ENCODE results near the gene CACNA2D4.

CACNA2D4 gene

DNA sequence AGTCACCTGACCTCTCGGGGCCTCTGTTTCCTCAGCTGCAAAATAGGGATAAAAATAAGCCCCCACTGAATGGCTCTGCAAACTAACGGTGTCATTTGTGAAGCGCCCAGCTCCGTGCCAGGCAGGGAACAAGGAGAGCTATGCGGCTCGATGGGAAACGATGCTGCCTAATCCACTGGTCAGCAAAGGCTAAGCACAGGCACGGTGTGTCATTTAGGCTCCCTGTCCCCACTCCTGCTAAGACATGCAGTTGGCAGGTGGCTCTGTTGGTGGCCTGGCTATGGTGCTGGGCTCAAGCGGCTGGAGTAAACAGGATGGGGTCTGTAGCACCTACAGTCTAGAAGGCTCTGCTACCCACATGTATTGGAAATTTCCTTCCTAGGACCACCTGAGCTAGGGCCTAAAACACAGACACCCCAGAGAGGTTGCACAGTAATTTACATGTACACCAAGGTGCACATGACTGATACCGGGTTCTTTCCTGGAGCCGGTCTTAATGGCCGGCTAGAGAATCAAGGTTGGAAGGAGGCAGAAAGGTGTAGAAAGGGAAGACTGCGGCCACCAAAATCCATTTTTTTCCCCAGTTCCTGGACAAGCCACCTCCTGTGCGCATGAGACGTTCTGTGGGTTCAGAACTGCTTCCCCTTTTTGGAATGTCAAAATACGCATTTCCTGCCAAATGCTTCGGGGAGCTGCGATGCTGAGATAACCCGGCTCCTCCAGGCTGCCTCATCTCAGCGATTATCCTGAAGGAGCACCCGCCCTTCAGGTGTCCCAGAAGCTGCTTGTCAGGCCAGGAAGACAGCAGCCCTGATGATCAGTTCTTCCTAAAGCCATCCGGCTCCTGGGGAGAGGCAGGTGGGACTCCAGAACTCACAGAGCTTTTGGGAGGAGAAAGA, 1.0 kb downstream of the CACNA2D4 start:
- TF ChIP-seq ZNF274 (IDR thresholded peaks at IDR 0.05; ENCODE audit: low read depth, low read length): no peak
- no peak overlapping the region for H3K4me3 ChIP-seq (ENCODE audit: low read length)

DNA sequence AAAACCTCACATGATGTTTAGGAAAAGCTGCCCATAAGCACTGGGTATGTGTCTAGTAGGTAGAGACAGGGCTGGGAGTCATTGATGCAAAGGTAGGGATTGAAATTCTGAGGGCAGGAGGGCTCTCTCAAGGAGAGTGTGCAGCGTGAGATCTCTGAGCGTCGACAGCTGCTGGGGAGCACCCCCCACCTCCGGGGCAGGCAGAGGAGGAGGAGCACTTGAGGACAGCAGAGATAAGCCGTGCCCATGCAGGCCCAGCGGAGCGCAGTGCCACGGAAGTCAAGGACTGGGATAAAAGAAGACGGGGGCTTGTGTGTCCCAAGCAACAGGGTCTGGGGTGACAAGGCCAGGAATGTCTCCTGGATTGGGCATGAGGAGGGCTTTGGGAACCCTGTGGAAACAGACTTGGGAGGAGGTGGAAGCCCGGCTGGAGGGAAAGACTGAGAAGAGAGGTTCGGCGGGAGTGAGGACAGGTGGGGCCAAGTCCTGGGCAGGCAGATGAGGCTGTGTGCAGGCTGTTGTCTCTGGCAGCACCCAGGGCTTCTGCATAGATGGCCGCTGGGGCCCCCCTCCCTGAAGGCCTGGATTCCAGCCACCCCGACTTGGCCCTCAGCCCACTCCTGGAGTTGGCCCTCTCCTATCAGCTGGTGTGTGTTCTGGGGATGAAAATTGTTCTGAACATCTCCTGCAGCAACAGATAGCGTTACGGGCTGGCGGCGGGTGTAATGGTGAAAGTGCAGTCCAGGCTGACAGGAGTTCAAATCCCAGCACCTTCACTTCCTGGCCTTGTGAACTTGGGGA, 1.9 kb downstream of the CACNA2D4 start:
- no peak for TF ChIP-seq ZNF274 (IDR thresholded peaks at IDR 0.05; ENCODE audit: low read depth, low read length)
- H3K4me3 ChIP-seq (ENCODE audit: low read length): no peak overlapping the region

DNA sequence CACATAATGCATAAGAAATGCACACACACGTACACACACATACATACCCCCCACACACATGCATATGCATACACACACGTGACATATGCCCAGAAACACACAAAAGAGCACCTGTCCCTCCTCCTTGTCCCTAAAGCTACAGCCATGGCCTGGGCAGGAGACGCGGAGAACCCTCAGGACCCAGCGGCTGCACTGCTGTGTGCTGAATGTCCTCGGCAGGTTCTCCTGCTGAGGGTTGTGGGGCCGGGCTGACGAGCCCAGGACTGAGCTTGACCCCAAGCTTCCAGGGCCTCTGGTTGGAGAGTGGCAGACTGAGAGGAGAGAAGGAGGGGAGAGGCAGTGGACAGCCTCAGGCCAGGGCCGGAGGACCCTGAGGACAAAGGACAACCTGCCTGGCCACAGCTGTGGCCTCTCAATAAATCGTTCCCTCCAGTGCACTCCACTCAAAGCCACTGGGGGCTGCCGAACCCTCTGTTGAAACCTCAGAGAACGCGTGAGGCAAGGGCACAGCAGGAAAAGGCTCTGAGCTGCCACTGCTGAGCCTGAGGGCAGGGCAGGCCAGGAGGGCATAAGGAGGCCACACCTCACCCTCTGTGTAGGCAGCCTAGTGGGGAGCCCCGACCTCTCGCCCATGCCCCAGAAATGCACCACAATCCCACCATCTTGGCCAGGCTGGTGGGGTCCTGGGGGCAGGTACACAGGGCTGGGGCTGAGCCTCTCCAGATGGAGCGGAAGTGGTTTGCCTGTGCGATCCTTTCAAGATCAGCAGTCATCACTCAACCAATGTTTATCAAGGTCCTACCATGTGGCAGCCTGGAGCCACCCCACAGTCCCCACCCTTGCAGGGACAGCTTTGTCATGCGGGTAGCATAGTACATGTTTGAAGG, 3.1 kb downstream of the CACNA2D4 start:
- no peak for TF ChIP-seq ZNF274 (IDR thresholded peaks at IDR 0.05; ENCODE audit: low read depth, low read length)
- H3K4me3 ChIP-seq (ENCODE audit: low read length): no peak overlapping the region

DNA sequence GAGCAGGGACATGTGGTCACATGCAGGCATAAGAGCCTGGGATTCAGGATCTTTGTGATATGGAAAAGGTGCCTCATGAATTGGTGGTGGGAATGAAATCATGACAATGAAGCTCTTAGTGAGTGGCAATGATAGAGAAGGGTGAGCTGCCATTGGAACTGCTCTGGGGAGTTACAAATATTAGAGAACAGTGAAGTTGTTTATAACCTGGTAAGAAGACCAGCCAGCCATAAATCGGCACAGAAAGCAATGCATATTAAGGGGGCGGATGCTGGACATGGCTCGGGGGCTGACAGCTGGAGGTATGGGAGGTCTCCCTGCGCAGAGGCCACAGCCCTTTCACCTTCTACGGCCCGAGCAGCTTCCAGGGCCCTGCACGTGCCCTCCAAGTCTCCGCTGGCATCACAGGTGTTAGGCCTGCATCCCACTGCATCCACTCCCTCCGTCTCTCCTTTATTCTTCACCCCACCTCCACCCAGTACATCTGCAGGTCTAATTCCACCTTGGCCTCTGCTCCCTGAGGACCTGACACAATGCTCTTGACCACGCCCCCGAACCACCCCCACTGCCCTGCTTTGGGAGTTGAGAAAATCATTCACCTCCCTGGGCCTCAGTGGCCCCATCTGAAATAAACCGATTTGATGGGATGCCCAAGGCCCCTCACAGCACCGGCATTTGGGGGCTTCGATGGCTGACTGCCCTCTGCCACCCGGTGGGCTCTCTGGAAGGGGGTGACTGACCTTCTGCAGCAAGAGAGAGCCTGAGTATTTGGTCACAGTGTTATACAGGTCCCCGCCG, 4.1 kb downstream of the CACNA2D4 start:
- TF ChIP-seq ZNF274 (IDR thresholded peaks at IDR 0.05; ENCODE audit: low read depth, low read length): no peak
- no peak overlapping the region for H3K4me3 ChIP-seq (ENCODE audit: low read length)

DNA sequence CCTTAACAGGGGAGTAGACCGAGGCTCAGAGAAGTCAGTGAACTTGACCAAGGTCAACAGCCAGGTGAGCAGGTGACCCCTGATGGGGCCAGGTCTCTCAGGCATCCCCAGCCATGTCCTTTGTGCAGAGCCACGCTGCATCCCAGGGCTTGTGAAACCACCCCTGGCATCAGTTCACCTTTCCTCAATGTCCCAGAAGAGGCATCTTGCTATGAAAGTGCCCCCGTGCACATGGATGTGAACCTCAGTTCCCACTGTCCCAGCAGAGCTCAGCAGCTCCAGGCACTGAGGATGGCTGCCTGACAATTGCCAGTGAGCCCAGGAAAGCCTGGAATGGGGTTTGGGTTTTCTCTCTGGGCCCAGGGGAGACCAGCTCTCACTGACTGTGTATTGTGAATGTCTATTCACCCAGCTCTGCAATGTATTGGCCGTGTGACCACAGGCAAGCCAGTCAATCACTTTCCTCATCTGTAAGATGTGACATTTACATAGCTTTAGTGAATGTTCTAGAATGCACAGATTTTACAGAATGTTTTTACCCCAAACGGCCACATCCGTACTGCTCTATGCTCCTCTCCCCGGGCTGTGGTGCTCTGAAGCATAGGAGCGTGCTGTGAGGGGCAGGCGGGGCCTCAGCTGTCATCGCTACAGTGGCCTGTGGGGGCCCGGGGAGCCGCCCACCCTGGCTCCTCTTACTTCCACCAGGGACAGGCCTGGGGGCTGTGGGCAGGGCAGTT, 4.9 kb downstream of the CACNA2D4 start:
- TF ChIP-seq ZNF274 (IDR thresholded peaks at IDR 0.05; ENCODE audit: low read depth, low read length): no peak

DNA sequence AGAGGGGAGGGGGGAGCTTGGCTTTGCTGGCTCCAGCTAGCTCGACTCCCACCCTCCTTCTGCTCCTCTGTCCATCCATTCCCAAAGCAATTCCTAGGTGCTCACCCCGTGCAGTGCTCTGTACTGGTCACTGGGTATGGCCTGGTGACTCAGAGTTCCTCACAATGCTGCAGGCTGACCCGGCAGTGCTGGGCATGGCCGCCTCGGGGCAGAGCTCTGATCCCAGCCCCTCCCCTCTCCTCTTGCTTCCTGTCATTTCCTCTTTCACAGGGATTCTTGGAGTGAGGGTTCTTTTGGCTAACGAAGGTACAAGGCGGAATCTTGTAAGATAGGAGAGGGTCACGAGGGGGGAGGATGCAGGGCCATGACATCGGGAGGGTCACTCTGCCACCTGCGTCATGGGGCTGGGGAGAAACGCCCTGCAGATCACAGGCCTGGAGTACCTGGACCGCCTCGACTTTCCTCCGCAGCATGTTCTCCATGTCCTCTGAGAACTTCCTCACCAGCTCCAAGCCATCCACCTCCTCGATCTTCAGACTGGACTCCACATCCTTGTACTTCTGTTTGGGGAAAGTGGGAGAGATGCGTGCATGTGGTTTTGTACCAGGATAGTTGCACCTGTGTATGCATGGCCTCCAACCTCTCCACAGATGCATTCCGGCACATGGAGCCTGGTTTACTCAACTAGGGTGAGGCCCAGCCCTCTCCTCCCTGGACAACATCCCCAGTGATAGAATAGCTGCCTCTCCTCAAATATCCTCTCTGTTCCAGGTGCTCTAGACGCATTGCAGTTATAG, 5.7 kb downstream of the CACNA2D4 start:
- no peak overlapping the region for H3K4me3 ChIP-seq (ENCODE audit: low read length)
- TF ChIP-seq ZNF274 (IDR thresholded peaks at IDR 0.05; ENCODE audit: low read depth, low read length): no peak

More for the DNA sequence above, 4.9 kb downstream of the CACNA2D4 start:
- no peak overlapping the region for H3K4me3 ChIP-seq (ENCODE audit: low read length)

DNA sequence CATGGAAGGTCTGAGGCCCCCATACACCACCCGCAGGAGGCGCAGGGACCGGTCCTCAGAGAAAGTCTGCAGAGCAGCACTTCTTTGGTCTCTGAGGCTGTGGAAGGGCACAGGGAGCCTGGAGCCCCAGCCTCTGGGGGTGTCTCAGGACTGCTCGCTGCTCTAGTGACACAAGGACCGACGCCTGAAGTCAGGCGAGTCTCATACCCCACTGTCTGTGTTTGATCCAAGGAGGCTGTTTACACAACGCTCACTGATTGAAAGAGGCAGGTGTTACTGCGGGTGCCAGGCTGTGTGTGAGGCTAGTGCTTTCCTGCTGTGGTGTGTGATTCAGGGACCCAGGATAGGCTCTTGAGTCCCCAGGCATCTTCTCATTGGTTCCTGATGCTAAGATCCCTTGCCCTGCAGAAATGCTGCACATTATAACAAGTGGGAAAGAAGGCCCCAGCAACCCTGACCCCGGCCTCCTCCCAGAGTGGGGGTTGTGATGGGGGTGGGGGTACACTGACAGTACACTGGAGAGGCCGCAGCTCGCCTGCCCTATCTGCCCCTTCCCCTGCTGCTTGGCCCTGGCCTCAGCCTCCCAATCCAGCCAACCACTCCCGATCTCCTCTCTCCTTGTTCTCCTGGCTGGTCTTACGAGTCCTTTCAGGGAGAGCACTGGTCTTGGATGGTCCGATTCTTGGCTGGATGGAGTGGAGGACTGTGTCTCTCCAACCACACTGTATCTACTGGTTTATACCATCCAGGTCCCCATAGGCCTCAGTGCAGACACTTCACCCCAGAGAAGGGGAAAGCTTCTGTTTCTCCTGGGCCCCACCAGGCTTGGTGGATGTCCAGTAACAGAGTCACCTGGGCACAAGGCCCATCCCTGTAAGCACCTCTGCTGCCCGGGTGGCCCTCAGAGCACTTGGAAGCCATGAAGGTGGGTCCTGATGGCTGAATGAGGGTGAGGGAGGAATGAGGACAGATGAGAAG, 6.6 kb downstream of the CACNA2D4 start:
- no peak for TF ChIP-seq ZNF274 (IDR thresholded peaks at IDR 0.05; ENCODE audit: low read depth, low read length)
- H3K4me3 ChIP-seq (ENCODE audit: low read length): no peak overlapping the region

GRCh38 chr12:1910468-1910867, 8.0 kb downstream of the CACNA2D4 start:
- TF ChIP-seq ZNF274 (IDR thresholded peaks at IDR 0.05; ENCODE audit: low read depth, low read length): no peak
- H3K4me3 ChIP-seq (ENCODE audit: low read length): no peak overlapping the region

DNA sequence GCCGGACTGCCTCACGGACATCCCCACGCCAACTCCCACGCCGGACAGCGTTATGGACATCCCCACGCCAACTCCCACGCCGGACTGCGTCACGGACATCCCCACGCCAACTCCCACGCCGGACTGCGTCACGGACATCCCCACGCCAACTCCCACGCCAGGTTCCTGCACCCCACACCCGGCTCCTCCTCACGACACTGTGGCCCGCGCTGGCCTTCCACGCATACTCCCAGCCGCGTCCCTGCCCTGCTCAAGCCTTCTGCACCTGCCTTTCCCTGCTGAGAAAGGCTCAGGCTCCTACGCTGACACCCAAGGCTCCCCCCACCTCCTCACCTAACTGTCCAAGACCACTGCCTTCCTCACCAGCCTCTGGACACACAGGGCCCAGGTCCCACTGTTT, 9.7 kb downstream of the CACNA2D4 start:
- no peak for TF ChIP-seq ZNF274 (IDR thresholded peaks at IDR 0.05; ENCODE audit: low read depth, low read length)
- no peak overlapping the region for H3K4me3 ChIP-seq (ENCODE audit: low read length)

GRCh38 chr12:1907652-1908611, 10.5 kb downstream of the CACNA2D4 start:
- no peak for TF ChIP-seq ZNF274 (IDR thresholded peaks at IDR 0.05; ENCODE audit: low read depth, low read length)
- H3K4me3 ChIP-seq (ENCODE audit: low read length): no peak overlapping the region
